NCI-H2107 treated with DMSO at 0.1 percent for 48 hours (cell line): Measurements from ENCODE around the gene OGA.

ENCODE experiments used
- DNase-seq: peaks from one replicate; lab custom pipeline; 2025; ENCODE audit not compliant: unreplicated experiment; lab: John Stamatoyannopoulos, UW

The OGA gene

GRCh38 chr10:101776161-101776817, 42.0 kb downstream of the OGA start:
- no peak for DNase-seq

- DNase-seq, result no peak
These were observed 42.7 kb downstream of the OGA start, which contains the start of gene FGF8 for GRCh38 chr10:101775273-101776160. TSS of gene FGF8 (minus strand) at chr10:101776114. CDS start at chr10:101775900, 214 bp downstream.

- DNase-seq, result no peak
These were observed 43.5 kb downstream of the OGA start for GRCh38 chr10:101774589-101775272.

GRCh38 chr10:101773923-101774588, 44.2 kb downstream of the OGA start:
- no peak for DNase-seq

GRCh38 chr10:101772895-101773761, 45.1 kb downstream of the OGA start:
- no peak for DNase-seq

GRCh38 chr10:101772017-101772894, 46.0 kb downstream of the OGA start:
- DNase-seq, result no peak

- DNase-seq, result no peak
These were observed 46.9 kb downstream of the OGA start for GRCh38 chr10:101771380-101771779.

- no peak for DNase-seq
These were observed 47.7 kb downstream of the OGA start for GRCh38 chr10:101770331-101771215.

- no peak for DNase-seq
These were observed 48.6 kb downstream of the OGA start for GRCh38 chr10:101769541-101770180.

- no peak for DNase-seq
These were observed 49.5 kb downstream of the OGA start for GRCh38 chr10:101768791-101769170.

- DNase-seq, result no peak
These were observed 50.1 kb downstream of the OGA start for GRCh38 chr10:101767966-101768790.

- DNase-seq, result peak; percentile 12
These were observed 50.7 kb downstream of the OGA start for GRCh38 chr10:101767600-101767945.

GRCh38 chr10:101766753-101767599, 51.3 kb downstream of the OGA start:
- DNase-seq, result no peak

- DNase-seq, result no peak
These were observed 51.9 kb downstream of the OGA start for GRCh38 chr10:101766306-101766705.

- no peak for DNase-seq
These were observed 55.0 kb downstream of the OGA start for GRCh38 chr10:101763141-101763846.
